ENCODE data around the gene NLRX1.
"Not testable (repeated sequence)": the region's sequence is repeated elsewhere in the genome, so short reads cannot be mapped to it uniquely, and the experiment has no call there.

NLRX1 gene

DNA sequence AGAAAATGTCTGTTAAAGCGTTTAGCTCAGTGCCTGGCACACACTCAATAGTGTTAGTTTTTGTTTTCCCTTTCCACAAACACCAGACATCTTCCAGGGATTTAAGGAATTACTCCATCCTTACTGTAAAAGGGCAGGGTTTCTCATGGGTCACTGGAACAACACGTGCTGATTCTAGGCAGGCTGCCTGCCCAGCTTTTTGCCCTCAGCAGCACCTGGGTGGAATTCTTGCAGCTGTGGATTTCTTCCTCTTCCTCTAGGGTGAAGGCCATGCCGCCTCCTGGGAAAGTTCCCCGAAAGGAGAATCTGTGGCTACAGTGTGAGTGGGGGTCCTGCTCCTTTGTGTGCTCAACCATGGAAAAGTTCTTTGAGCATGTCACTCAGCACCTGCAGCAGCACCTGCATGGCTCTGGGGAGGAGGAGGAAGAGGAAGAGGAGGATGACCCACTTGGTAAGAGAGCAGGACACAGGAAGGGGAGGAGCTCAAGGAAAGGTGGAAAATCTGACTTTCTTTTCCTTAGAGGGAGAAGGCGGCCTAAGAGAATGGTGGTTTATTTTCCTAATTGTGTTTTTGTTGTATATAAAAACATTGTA, 41.8 kb upstream of the NLRX1 start:
- no peak for TF ChIP-seq CTCF (IDR thresholded peaks at IDR 0.05; ENCODE audit: insufficient read depth, low read depth, low read length, missing control alignments)
- no peak for DNase-seq (ENCODE audit: low read depth)
- H3K4me3 ChIP-seq (ENCODE audit: low read length) = no peak overlapping the region

DNA sequence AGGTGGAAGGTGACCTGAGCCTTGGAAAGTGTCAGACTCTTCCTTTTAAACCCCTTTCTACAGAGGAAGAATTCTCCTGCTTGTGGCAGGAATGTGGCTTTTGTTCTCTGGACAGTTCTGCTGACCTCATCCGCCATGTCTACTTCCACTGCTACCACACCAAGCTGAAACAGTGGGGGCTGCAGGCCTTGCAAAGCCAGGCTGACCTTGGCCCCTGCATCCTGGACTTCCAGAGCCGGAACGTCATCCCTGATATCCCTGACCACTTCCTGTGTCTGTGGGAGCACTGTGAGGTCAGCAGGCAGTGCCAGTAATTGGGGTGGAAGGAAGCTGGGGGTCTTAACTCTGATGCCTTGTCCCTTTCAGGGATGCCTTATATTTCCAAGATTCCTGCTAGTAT, 37.9 kb upstream of the NLRX1 start:
- H3K4me3 ChIP-seq (ENCODE audit: low read length) = no peak overlapping the region
- no peak for TF ChIP-seq CTCF (IDR thresholded peaks at IDR 0.05; ENCODE audit: insufficient read depth, low read depth, low read length, missing control alignments)
- DNase-seq (ENCODE audit: low read depth) = no peak

DNA sequence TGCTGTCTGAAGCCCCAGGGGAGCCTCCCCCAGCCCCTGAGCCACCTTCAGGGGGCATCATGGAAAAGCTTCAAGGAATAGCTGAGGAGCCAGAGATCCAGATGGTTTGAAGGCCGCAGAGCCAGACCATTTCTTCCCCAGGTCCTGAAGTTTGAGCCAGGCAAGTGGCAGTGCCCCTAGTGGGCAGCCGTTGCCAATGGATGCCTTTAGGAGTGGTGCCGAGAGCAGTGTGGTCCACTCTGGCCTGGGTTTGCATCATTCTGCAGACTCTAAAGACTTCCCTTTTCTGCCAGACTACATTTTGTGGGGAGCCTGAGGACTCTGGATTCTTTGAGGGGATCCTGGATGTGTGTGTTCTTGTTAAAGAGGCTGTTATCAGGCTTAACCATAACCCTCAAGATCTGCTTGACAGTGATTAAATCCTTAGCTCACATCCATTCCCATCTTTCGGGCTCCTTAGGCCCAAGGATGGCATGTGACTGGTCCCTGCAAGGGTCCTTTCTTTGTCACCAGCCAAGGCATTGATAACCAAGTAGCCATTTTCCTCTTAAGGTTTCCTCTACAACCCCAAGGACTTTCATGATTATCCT, 34.0 kb upstream of the NLRX1 start:
- DNase-seq (ENCODE audit: low read depth) = peak; percentile 20
- H3K4me3 ChIP-seq (ENCODE audit: low read length) = no peak overlapping the region
- TF ChIP-seq CTCF (IDR thresholded peaks at IDR 0.05; ENCODE audit: insufficient read depth, low read depth, low read length, missing control alignments) = peak; percentile 58

DNA sequence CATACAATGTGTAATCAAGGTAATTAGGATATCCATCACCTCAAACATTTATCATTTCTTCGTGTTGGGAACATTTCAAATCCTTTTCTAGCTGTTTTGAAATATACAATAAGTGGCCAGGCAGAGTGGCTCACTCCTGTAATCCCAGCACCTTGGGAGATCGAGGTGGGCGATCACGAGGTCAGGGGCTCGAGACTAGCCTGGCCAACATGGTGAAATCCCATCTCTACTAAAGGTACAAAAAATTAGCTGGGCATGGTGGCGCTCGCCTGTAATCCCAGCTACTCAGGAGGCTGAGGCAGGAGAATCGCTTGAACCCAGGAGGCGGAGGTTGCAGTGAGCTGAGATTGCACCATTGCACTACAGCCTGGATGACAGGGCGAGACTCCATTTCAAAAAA, 29.2 kb upstream of the NLRX1 start:
- H3K4me3 ChIP-seq (ENCODE audit: low read length); DNase-seq (ENCODE audit: low read depth): not testable (repeated sequence)

GRCh38 chr11:119144825-119145486, 23.6 kb upstream of the NLRX1 start:
- H3K4me3 ChIP-seq (ENCODE audit: low read length) = no peak overlapping the region
- peak; percentile 77 for DNase-seq (ENCODE audit: low read depth)
- peak; percentile 69 for TF ChIP-seq CTCF (IDR thresholded peaks at IDR 0.05; ENCODE audit: insufficient read depth, low read depth, low read length, missing control alignments)

DNA sequence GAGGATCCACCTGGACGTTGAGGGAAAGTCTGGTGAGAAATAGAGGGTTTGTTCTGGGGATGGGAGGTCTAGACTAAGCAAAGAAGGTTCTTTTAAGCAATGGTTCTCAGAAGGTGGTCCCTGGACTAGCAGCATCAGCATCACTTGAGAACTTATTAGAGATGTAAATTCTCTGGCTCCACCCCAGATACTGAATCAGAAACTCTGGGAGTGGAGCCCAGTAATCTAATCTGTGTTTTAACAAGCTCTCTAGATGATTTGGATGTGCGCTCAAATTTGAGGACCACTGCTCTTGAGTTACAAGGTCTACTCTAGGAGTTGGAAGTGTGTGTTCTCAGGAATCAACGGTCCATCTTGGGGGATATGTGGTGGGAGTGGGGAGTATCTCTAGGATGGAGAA, 23.0 kb upstream of the NLRX1 start:
- no peak overlapping the region for H3K4me3 ChIP-seq (ENCODE audit: low read length)
- no peak for DNase-seq (ENCODE audit: low read depth)
- TF ChIP-seq CTCF (IDR thresholded peaks at IDR 0.05; ENCODE audit: insufficient read depth, low read depth, low read length, missing control alignments) = no peak

DNA sequence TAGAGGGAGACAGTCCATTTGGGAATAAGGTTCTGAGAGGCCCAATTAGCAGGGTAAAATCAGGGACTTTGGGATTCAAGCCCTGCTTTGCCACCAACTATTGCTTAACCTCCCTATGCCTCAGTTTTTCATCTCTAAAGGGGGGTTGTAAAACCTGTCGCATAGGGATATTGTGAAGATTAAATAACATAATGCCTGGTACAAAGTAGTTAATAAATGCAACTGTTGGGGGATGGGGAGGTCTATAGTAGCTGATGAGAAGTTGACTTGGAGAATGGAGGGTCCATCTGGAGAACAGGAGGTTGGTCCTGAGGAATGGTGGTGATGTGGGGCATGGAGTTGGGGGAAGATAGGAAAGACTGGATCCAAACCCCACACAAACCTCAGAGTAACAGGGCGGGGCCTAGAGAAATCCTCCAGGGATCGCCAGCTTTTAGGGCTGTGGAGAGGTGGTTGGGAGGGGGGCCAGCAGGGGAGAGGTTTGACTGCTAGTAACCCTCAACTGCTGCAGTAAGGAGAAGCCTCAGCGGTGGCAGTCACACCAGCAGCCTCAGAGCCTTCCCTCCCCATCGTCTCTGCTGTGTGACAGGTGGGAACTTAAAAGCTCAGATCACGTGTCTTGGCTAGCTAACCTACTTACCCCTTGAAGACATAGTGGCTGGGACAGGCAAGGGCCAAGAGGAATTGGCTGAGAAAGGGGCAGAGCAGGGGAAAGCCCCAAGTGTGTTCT, 20.8 kb upstream of the NLRX1 start:
- no peak for TF ChIP-seq CTCF (IDR thresholded peaks at IDR 0.05; ENCODE audit: insufficient read depth, low read depth, low read length, missing control alignments)
- no peak overlapping the region for H3K4me3 ChIP-seq (ENCODE audit: low read length)
- DNase-seq (ENCODE audit: low read depth) = no peak
